MM.1S (cell line): Measurements from ENCODE around the gene DGCR6.
"Not testable (repeated sequence)": the region's sequence is repeated elsewhere in the genome, so short reads cannot be mapped to it uniquely, and the experiment has no call there.

Source experiments
- EZH2 ChIP-seq: fragments of 300-600 bp; sonication (generic); optimal IDR thresholded peaks from 2 replicates; pipeline ENCODE3; 2017; ENCODE audit warnings: low read depth, mild to moderate bottlenecking, antibody characterized with exemption, low read length, mixed read lengths
- TF ChIP-seq, protein P1 (sequence below): fragments of 300-600 bp; sonication (generic); IDR thresholded peaks from 2 replicates; pipeline ENCODE4 v1.5.1; 2016; ENCODE audit warnings: antibody characterized with exemption, low read length, mixed read lengths

DNA sequence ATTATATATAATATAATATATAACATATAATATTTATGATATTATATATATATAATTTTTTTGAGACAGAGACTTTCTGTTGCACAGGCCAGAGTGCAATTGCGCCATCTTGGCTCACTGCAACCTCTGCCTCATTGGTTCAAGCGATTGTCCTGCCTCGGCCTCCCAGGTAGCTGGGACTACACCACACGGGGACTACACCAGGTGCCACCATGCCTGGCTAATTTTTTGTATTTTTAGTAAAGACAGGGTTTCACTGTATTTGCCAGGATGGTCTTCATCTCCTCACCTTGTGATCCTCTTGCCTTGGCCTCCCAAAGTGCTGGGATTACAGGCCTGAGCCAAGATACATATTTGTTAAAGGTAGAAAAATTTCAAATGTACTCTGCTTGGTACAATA lies 12.3 kb upstream of the DGCR6 start:
- TF ChIP-seq, protein P1, sequence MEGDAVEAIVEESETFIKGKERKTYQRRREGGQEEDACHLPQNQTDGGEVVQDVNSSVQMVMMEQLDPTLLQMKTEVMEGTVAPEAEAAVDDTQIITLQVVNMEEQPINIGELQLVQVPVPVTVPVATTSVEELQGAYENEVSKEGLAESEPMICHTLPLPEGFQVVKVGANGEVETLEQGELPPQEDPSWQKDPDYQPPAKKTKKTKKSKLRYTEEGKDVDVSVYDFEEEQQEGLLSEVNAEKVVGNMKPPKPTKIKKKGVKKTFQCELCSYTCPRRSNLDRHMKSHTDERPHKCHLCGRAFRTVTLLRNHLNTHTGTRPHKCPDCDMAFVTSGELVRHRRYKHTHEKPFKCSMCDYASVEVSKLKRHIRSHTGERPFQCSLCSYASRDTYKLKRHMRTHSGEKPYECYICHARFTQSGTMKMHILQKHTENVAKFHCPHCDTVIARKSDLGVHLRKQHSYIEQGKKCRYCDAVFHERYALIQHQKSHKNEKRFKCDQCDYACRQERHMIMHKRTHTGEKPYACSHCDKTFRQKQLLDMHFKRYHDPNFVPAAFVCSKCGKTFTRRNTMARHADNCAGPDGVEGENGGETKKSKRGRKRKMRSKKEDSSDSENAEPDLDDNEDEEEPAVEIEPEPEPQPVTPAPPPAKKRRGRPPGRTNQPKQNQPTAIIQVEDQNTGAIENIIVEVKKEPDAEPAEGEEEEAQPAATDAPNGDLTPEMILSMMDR = not testable (repeated sequence)
- not testable (repeated sequence) for TF ChIP-seq EZH2
